Parathyroid adenoma (tissue), 2 donors: Measurements from ENCODE around the gene AS3MT.
"Not testable (repeated sequence)": the region's sequence is repeated elsewhere in the genome, so short reads cannot be mapped to it uniquely, and the experiment has no call there.

ENCODE experiments used
- H2AFZ ChIP-seq: fragments of 300-600 bp; sonication (generic); one replicate; pipeline ENCODE4 v1.7.0; 2017; ENCODE audit warnings: antibody characterized with exemption, mild to moderate bottlenecking
- H3K27ac ChIP-seq: fragments of 300-600 bp; sonication (generic); one replicate; pipeline ENCODE4 v1.7.0; 2017
- H3K27me3 ChIP-seq: fragments of 300-600 bp; sonication (generic); one replicate; pipeline ENCODE4 v1.7.0; 2017; ENCODE audit warnings: low read length; ENCODE audit not compliant: control insufficient read depth, insufficient read depth
- H3K36me3 ChIP-seq: fragments of 300-600 bp; sonication (generic); one replicate; pipeline ENCODE4 v1.7.0; 2017; ENCODE audit warnings: low read length; ENCODE audit not compliant: control insufficient read depth, insufficient read depth
- H3K4me1 ChIP-seq: fragments of 300-600 bp; sonication (generic); one replicate; pipeline ENCODE4 v1.7.0; 2017; ENCODE audit warnings: control low read depth
- H3K4me2 ChIP-seq: fragments of 300-600 bp; sonication (generic); one replicate; pipeline ENCODE4 v1.7.0; 2017; ENCODE audit warnings: low read length
- H3K4me3 ChIP-seq: fragments of 300-600 bp; sonication (generic); one replicate; pipeline ENCODE4 v1.7.0; 2017; ENCODE audit warnings: low read depth, low read length
- H3K79me2 ChIP-seq: fragments of 300-600 bp; sonication (generic); one replicate; pipeline ENCODE4 v1.7.0; 2017; ENCODE audit warnings: control low read depth
- H3K9ac ChIP-seq: fragments of 300-600 bp; sonication (generic); one replicate; pipeline ENCODE4 v1.7.0; 2017; ENCODE audit warnings: mild to moderate bottlenecking
- H3K9me3 ChIP-seq: fragments of 300-600 bp; sonication (generic); one replicate; pipeline ENCODE4 v1.7.0; 2017; ENCODE audit warnings: low read length; ENCODE audit not compliant: control insufficient read depth
- TF ChIP-seq, protein P1 (sequence below): fragments of 300-600 bp; sonication (generic); IDR thresholded peaks from one replicate; pipeline ENCODE4 v1.7.0; 2017; ENCODE audit warnings: antibody characterized with exemption, mild to moderate bottlenecking
- donor health status: primary hyperparathyroidism.

Gene AS3MT

DNA sequence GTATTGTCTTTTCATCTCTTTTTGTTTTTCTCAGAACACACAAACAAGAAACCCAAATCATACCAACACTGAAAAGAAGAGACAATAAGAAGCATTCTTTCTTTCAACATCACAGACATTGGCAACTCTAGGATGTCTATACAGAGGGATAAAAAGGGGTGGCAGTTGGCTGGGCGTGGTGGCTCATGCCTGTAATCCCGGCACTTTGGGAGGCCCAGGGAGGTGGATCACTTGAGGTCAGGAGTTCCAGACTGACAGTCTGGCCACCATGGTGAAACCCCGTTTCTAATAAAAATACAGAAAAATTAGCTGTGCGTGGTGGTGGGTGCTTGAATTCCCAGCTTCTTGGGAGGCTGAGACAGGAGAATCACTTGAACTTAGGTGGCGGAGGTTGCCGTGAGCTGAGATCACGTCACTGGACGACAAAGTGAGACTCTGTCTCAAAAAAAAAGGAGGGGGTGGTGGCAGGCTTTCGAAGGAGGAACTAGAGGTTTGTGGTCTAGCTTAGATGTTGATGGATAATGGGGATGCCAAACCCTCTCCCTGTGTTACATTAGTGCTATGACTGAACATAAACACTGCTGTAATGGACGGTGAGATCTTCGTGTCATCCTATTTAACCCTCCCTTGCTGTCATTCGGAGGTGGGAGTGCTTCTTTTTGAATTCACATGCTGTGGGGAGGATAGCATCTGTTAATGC lies 58.2 kb downstream of the AS3MT start:
- Histone ChIP-seq H3K36me3 (no peaks in the 10 kb centered on the region), H3K27me3 (no peaks in the 10 kb centered on the region), H3K27ac (no peak overlapping the region)

DNA sequence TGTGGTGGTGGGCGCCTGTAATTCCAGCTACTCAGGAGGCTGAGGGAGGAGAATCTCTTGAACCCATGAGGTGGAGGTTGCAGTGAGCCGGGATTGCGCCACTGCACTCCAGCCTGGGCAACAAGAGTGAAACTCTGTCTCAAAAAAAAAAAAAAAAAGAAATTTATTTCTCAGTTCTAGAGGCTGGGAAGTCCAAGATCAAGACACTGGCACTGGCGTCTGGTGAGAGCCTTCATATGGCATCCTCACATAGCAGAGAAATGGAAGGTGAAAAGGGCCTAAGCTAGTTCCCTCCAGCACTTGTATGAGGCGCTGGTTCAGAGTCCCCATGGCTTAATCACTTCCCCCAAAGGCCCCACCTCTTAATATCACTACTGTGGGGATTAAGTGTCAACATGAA lies 59.2 kb downstream of the AS3MT start:
- H2AFZ ChIP-seq, H3K4me2 ChIP-seq, H3K27me3 ChIP-seq, H3K27ac ChIP-seq, H3K4me1 ChIP-seq, H3K9ac ChIP-seq, H3K36me3 ChIP-seq, H3K9me3 ChIP-seq, H3K4me3 ChIP-seq: not testable (repeated sequence)
- H3K79me2 ChIP-seq = peaks cover 19% of the 10 kb centered on the region

More for the DNA sequence above, 58.2 kb downstream of the AS3MT start:
- TF ChIP-seq, protein P1, sequence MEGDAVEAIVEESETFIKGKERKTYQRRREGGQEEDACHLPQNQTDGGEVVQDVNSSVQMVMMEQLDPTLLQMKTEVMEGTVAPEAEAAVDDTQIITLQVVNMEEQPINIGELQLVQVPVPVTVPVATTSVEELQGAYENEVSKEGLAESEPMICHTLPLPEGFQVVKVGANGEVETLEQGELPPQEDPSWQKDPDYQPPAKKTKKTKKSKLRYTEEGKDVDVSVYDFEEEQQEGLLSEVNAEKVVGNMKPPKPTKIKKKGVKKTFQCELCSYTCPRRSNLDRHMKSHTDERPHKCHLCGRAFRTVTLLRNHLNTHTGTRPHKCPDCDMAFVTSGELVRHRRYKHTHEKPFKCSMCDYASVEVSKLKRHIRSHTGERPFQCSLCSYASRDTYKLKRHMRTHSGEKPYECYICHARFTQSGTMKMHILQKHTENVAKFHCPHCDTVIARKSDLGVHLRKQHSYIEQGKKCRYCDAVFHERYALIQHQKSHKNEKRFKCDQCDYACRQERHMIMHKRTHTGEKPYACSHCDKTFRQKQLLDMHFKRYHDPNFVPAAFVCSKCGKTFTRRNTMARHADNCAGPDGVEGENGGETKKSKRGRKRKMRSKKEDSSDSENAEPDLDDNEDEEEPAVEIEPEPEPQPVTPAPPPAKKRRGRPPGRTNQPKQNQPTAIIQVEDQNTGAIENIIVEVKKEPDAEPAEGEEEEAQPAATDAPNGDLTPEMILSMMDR = no peak
- Histone ChIP-seq H2AFZ (no peak overlapping the region), H3K9ac (no peak overlapping the region), H3K4me2 (no peak overlapping the region), H3K79me2 (peaks cover 20% of the 10 kb centered on the region), H3K4me1 (peaks cover 6% of the 10 kb centered on the region), H3K9me3 (no peaks in the 10 kb centered on the region), H3K4me3 (no peak overlapping the region)

GRCh38 chr10:102930720-102931119 lies 61.5 kb downstream of the AS3MT start:
- H3K4me2 ChIP-seq = no peak overlapping the region
- H3K27ac ChIP-seq = no peak overlapping the region
- no peaks in the 10 kb centered on the region for H3K4me1 ChIP-seq
- H3K27me3 ChIP-seq = no peaks in the 10 kb centered on the region
- H3K4me3 ChIP-seq = no peak overlapping the region
- H3K79me2 ChIP-seq = peaks cover 11% of the 10 kb centered on the region
- H3K36me3 ChIP-seq = no peaks in the 10 kb centered on the region
- TF ChIP-seq, protein P1 = no peak
- H3K9ac ChIP-seq = no peak overlapping the region
- no peaks in the 10 kb centered on the region for H3K9me3 ChIP-seq
- no peak overlapping the region for H2AFZ ChIP-seq

DNA sequence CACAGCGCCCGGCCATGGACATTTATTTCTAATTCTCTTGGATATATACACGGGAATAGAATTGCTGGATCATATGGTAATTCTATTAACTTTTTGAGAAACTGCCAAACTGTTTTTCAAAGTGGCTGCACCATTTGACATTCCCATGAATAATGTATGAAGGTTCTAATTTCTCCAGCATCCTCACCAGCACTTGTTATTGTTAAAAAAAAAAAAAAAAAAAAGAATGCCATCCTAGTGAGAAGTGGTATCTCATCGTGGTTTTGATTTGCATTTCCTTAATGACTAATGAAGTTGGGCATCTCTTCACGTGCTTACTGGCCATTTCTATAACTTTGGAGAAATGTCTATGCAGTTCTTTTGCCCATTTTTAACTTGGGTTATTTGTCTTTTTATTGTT lies 62.4 kb downstream of the AS3MT start:
- Histone ChIP-seq H3K27me3 (no peaks in the 10 kb centered on the region), H3K36me3 (no peaks in the 10 kb centered on the region), H3K4me3 (no peak overlapping the region), H3K27ac (no peak overlapping the region), H3K4me2 (no peak overlapping the region), H3K9me3 (no peaks in the 10 kb centered on the region), H3K79me2 (peaks cover 11% of the 10 kb centered on the region), H3K4me1 (peaks cover 4% of the 10 kb centered on the region), H2AFZ (no peak overlapping the region), H3K9ac (no peak overlapping the region)
- TF ChIP-seq, protein P1 = no peak

DNA sequence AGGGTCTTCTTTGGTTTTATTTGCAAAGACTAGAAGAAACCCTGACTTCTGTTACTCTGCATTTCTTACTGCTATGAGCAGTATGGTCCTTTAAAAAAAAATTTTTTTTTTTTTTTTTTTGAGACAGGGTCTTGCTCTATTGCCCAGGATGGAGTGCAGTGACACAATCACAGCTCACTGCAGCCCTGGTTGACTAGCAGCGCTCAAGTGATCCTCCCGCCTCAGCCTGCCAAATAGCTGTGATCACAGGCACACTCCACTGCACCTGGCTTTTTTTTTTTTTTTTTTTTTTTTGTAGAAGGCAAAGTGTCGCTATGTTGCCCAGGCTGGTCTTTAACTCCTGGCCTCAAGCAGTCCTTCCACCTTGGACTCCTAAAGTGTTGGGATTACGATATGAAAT lies 66.2 kb downstream of the AS3MT start:
- no peaks in the 10 kb centered on the region for H3K27me3 ChIP-seq
- H3K79me2 ChIP-seq = peaks cover 9% of the 10 kb centered on the region
- H3K36me3 ChIP-seq = no peaks in the 10 kb centered on the region
- H3K4me3 ChIP-seq = peak overlapping the region; percentile 33
- H2AFZ ChIP-seq = no peak overlapping the region
- TF ChIP-seq, protein P1 = no peak
- H3K9me3 ChIP-seq = no peaks in the 10 kb centered on the region
- peak overlapping the region; percentile 13 for H3K27ac ChIP-seq
- peak overlapping the region; percentile 40 for H3K4me2 ChIP-seq
- H3K9ac ChIP-seq = no peak overlapping the region
- peaks cover 7% of the 10 kb centered on the region for H3K4me1 ChIP-seq
